Urinary bladder (tissue), 4 donors: ENCODE data around the gene KRTAP10-5. TPM values are rescaled to one million over a fixed set of nuclear protein-coding genes. Genes with fewer than 3 reads are reported as not detected.
"Not testable (repeated sequence)": the region's sequence is repeated elsewhere in the genome, so short reads cannot be mapped to it uniquely, and the experiment has no call there.

ENCODE experiments used
- DNase-seq: peaks from one replicate; pipeline ENCODE4 v3.0.0-alpha.2; 2015; ENCODE audit errors: extremely low spot score
- H3K27ac ChIP-seq: one replicate; pipeline ENCODE4 v1.5.1; 2013; ENCODE audit warnings: low read depth, mild to moderate bottlenecking, moderate library complexity
- H3K36me3 ChIP-seq: one replicate; pipeline ENCODE4 v1.6.1; 2013; ENCODE audit warnings: mild to moderate bottlenecking, moderate library complexity; ENCODE audit not compliant: insufficient read depth
- H3K4me1 ChIP-seq: one replicate; pipeline ENCODE4 v1.6.1; 2013; ENCODE audit warnings: mild to moderate bottlenecking, moderate library complexity; ENCODE audit not compliant: insufficient read depth
- H3K4me3 ChIP-seq: one replicate; pipeline ENCODE4 v1.5.1; 2013; ENCODE audit warnings: low read depth, low read length
- WGBS: extraction: QIAGEN DNeasy Blood & Tissue Kit; methylation state at CpG from one replicate; pipeline ENCODE4 v1.1.7; 2013; 5-methylcytosine and 5-hydroxymethylcytosine counted together
- polyA plus RNA-seq: library from polyadenylated mRNA; stranded (reverse); fragments of 200-250 nt; gene quantifications from one replicate; pipeline ENCODE4 v1.2.3, GENCODE V29; 2013
- total RNA-seq: library from RNA; depleted of rRNA; stranded (reverse); fragments of >200 nt; gene quantifications from one replicate; pipeline ENCODE4 v1.2.3, GENCODE V29; 2014
- donor health status: healthy with polysubstance abuse.
- donor health status: healthy.

The KRTAP10-5 gene
- total and polyA plus RNA-seq, 2 donors: not detected

DNA sequence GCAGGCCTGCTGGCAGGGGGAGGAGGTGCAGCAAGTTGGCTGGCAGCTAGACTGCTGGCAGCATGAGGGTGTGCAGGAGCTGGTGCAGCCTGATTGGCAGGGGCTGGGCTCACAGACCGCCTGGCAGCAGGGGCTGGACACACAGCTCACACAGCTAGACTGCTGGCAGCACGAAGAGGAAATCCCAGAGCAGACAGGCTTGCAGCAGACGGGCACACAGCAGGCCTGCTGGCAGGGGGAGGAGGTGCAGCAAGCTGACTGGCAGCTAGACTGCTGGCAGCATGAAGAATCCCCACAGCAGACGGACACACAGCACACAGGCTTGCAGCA lies 11.4 kb upstream of the KRTAP10-5 start:
- not testable (repeated sequence) for H3K4me3 ChIP-seq, DNase-seq, H3K4me1 ChIP-seq, H3K36me3 ChIP-seq, H3K27ac ChIP-seq
- WGBS: 37% methylated on average over 4 of the region's 4 CpGs

DNA sequence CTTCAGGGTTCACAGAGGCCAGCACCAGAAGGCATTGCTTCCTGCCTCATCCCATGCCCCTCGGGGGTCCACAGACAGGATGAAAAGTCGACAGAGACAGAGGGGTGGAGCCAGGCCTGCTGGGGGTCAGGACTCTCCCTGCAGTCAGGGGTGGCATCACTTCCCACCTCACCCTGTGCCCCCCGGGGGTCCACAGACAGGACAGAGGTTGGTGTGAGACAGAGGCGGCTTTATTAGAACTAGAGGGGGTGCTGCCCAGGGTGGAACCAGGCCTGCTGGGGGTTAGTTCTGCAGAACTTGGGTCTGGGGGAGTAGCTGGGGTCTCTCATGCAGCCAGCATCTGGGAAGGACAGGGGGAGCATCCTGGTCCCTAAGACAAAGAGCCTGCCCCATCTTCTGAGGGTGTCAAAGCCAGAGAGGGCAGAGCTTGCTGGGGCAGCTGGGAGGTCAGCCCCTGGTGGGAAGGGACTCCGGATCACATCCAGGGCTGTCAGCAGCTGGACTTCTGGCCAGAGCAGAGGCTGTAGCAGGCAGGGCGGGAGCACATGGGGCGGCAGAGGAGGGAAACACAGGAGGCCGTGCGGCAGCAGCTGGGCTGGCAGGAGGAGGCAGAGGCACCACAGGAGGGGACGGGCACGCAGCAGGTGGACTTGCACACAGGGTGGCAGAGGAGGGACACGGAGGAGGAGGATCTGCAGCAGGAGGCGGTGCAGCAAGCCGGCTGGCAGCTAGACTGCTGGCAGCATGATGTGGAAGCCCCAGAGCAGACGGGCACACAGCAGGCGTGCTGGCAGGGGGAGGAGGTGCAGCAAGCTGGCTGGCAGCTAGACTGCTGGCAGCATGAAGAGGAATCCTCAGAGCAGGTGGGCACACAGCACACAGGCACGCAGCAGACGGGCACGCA lies 10.7 kb upstream of the KRTAP10-5 start:
- H3K4me1 ChIP-seq, H3K36me3 ChIP-seq, H3K27ac ChIP-seq, DNase-seq, H3K4me3 ChIP-seq: not testable (repeated sequence)
- 57% methylated on average over 17 of the region's 19 CpGs for WGBS

DNA sequence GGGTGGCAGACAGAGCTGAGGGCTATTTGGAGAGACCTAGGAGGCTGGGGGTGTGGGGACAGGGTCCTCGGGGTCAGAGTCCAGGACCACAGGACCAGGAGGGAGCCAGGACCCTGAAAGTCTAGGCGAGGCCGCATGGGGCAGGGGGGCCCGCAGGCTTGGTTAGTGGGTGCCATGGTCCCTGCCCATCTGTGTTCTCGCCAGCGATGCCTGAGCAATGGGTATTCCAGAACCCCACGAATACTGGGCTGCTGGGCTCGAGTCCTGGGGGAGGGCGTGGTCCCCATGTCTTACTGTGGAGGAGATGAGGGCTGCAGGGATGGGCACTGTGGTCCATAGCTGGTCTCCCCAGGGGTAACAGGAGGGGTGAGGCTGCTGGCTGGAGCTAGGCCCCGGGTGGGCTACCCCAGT lies 9.9 kb upstream of the KRTAP10-5 start:
- no peak for DNase-seq
- WGBS: 83% methylated on average over 10 of the region's 10 CpGs
- Histone ChIP-seq H3K36me3 (no peaks in the 10 kb centered on the region), H3K4me3 (no peak overlapping the region), H3K4me1 (no peaks in the 10 kb centered on the region), H3K27ac (no peak overlapping the region)

DNA sequence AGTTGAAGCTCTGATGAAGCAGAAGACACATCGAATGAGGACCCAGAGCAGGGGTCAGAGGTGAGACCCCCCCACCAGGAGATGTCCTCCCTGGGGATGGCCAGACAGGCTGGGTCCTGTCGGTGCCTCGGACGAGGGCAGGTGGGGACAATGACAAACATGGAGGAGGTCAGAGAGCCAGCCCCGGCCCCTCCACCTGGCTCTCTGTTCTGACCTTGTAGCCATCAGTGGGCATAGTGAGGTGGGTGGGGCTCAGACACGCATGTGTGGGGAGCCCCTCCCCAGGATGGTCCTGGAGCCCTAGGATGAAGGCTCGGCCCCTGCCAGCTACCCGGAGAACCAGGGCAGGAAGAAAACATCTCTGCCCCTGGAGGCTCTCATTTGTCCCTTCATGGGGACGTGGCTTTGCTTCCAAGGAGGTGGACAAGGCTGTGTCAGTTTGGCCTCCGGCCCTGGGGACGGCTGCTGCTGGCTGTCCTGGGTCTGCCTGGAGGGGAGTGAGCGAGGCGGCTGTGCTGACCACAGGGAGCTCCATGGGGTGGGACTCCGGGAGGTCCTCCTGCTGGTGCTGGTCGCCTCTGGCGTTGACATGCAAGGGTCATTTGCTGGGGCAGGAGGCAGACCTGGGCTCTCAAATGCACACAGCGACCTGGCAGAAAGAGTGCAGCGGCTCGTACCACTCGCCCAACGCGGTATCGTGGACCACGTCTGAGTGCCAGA lies 9.3 kb upstream of the KRTAP10-5 start:
- no peaks in the 10 kb centered on the region for H3K4me1 ChIP-seq
- H3K27ac ChIP-seq: no peak overlapping the region
- no peak overlapping the region for H3K4me3 ChIP-seq
- no peak for DNase-seq
- WGBS: 81% methylated on average over 24 of the region's 24 CpGs
- H3K36me3 ChIP-seq: no peaks in the 10 kb centered on the region

DNA sequence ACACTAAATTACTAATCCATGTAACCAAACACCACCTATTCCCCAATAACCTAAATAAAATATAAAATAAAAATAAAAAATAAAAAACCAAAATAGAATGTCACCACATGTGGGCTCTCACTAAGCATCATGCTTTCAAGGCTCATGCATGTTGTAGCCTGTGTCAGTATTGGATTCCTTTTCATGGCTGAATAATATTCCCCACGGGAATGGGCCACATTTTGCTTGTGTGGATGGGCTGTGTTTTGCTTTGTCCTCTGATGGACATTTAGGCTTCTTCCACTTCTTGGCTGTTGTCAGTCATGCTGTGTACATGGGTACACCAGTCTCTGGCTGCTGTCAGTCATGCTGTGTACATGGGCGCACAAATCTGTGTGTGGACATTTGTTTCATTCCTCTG lies 8.7 kb upstream of the KRTAP10-5 start:
- Histone ChIP-seq H3K4me1 (no peaks in the 10 kb centered on the region), H3K36me3 (no peaks in the 10 kb centered on the region), H3K4me3 (no peak overlapping the region), H3K27ac (no peak overlapping the region)
- WGBS: 96% methylated on average over 2 of the region's 2 CpGs
- no peak for DNase-seq

DNA sequence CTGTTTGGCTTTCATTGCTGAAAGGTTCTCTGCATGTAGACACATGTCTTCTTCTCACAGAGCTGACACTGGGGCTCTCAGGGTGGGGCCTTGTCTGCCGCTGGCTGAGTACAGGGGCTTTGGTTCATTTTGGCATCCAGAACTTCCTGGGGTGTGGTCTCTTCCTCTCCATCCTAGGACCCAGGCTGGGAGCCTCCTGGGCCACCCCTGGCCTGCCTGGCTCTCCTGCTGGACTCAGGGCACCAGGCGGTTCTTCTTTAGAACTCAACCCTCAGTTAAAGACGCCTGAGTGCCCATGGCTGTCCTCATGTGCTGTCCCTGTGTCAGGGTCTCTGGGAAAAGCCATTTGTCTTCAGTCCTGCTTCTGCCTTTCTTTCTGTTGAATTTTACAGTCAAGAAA lies 5.5 kb upstream of the KRTAP10-5 start:
- DNase-seq: no peak
- no peaks in the 10 kb centered on the region for H3K4me1 ChIP-seq
- WGBS: 85% methylated on average over 3 of the region's 3 CpGs
- H3K27ac ChIP-seq: no peak overlapping the region
- H3K4me3 ChIP-seq: no peak overlapping the region
- no peaks in the 10 kb centered on the region for H3K36me3 ChIP-seq

DNA sequence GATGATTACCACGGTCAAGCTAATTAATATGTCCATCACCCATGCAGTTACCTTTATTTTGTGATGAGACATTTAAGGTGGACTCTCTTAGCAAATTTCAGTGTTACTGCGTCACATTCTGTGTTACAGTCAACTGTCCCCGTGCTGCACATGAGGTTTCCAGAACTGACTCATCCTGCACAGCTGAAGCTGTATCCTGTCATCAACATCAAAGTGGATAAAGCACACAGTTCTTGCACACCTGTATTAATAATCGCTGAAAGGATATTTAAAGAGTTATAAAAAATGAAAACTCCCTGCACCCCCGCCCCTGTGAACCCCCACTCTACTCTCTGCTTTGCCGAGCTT lies 3.4 kb upstream of the KRTAP10-5 start:
- WGBS: 50% methylated on average over 6 of the region's 6 CpGs
- H3K4me1 ChIP-seq: no peaks in the 10 kb centered on the region
- H3K27ac ChIP-seq: no peak overlapping the region
- DNase-seq: no peak
- no peak overlapping the region for H3K4me3 ChIP-seq
- H3K36me3 ChIP-seq: no peaks in the 10 kb centered on the region

DNA sequence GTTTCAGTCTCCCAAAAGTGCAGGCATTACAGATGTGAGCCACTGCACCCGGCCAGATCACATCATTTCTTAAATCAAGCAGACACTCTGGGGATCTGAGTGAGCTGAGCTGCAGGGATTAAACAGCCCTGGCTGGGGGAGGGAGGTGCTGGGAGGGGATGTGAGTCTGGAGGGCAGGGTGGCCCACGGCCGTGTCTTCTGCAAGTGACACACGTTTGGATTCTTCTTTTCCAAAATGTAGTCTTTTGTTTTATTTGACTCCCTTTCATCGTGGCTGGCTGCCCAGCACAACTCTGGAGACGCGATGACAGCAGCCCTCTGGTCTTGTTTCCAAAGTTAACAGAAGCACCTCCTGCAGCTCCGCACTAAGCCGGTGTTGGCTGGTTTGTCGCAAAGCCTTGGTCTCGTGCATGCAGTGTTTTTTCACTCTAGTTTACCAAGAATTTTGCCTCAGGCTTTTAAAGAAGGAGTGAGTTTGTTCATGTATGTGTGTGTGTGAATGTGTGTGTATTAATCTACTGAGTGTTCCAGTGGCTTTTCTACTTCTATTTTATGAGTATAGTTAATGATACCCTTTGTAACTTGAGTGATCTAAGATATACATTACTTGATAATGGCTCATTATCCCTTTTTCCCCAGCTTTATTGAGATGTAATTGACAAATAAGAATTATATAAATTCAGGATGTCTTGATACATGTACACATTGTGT lies 2.8 kb upstream of the KRTAP10-5 start:
- H3K4me1 ChIP-seq: no peaks in the 10 kb centered on the region
- 13% methylated on average over 11 of the region's 11 CpGs for WGBS
- peak; percentile 23 for DNase-seq
- H3K36me3 ChIP-seq: no peaks in the 10 kb centered on the region
- no peak overlapping the region for H3K4me3 ChIP-seq
- H3K27ac ChIP-seq: no peak overlapping the region

DNA sequence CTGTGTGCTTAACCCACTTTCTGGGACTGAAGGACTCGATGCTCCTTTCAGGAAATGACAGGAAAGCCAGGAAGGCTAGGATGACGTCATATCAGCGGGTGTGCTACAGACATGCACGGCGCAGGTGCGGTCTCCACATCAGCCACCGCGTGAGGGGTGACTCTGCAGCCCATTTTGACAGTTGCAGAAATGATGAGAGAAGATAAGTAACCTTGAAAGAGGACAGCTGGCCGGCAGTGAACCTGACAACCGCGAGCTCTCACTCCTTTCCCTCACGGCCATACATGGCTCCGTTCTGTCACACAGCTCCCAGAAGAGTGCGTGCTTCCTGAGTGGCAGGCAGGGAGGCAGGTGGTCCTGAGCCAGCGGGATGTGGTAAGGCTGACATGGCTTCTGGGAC lies 1.7 kb upstream of the KRTAP10-5 start:
- H3K4me1 ChIP-seq: no peaks in the 10 kb centered on the region
- no peak overlapping the region for H3K4me3 ChIP-seq
- 77% methylated on average over 15 of the region's 15 CpGs for WGBS
- H3K36me3 ChIP-seq: no peaks in the 10 kb centered on the region
- H3K27ac ChIP-seq: no peak overlapping the region
- DNase-seq: no peak

DNA sequence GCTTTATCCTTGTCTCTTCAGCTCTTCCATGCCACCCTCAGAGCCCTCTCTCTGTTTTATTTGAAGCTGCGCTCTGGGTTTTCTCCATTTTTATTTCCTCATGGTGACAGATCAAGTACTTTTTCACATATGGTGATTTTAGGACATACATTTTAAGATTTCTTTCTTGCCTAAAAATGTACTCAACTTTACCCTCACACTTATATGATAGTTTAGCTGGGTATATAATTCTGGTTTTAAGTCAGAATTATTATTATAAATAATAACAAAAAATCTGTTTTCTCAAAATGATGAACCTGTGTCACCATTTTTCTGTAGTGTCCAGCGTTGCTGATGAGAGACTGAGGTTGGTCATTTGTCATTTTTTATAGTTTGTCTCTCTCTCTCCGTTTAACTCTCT lies 754 bp upstream of the KRTAP10-5 start:
- H3K36me3 ChIP-seq: no peaks in the 10 kb centered on the region
- H3K4me1 ChIP-seq: no peaks in the 10 kb centered on the region
- no peak for DNase-seq
- WGBS: 83% methylated on average over 3 of the region's 3 CpGs
- no peak overlapping the region for H3K4me3 ChIP-seq
- no peak overlapping the region for H3K27ac ChIP-seq

DNA sequence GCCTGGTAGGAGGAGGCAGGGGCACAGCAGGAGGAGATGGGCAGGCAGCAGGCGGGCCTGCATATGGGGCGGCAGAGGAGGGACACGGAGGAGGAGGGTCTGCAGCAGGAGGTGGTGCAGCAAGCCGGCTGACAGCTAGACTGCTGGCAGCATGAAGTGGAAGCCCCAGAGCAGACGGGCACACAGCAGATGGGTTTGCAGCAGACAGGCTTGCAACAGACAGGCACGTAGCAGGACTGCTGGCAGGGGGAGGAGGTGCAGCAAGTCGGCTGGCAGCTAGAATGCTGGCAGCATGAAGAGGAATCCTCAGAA lies 615 bp downstream of the KRTAP10-5 start:
- no peak for DNase-seq
- WGBS: 76% methylated on average over 7 of the region's 7 CpGs
- Histone ChIP-seq H3K36me3 (no peaks in the 10 kb centered on the region), H3K4me3 (no peak overlapping the region), H3K27ac (no peak overlapping the region), H3K4me1 (no peaks in the 10 kb centered on the region)

DNA sequence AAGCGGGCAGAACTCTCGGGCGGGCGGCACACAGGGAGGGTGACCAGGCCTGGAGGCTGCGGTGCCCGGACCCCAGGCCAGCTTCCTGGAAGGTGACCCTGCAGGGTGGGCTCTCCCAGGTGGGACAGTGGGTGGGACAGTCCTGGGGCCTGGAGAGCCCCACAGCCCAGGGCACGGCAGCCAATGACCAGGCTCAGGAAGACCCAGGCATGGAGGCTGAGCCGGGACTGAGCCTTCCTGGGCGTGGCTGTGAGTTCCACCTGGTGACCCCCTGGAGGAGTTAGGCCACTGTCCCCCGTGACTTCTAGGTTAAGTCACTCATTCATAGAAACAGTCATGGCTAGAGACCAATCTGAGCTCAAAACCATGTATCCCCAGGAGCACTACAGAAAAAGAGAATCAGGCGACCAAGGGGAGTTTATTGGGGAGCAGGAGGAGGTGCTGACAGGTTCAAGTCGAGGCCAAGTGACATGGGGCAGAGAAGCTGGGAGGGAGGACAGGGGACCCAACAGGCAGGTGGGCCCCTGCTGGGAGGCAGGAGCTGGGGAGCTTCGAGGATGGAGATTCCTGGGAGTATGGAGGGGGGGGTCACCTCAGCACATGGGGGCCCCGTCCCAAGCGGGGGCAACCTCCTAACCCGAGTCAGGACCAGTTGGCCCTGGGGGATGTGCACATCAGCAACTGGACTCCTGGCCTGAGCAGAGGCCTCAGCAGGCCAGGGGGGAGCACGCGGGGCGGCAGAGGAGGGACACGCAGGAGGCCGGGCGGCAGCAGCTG lies 1.2 kb downstream of the KRTAP10-5 start:
- Histone ChIP-seq H3K4me1 (no peaks in the 10 kb centered on the region), H3K36me3 (no peaks in the 10 kb centered on the region), H3K27ac (no peak overlapping the region), H3K4me3 (no peak overlapping the region)
- DNase-seq: no peak
- WGBS: 73% methylated on average over 22 of the region's 22 CpGs

DNA sequence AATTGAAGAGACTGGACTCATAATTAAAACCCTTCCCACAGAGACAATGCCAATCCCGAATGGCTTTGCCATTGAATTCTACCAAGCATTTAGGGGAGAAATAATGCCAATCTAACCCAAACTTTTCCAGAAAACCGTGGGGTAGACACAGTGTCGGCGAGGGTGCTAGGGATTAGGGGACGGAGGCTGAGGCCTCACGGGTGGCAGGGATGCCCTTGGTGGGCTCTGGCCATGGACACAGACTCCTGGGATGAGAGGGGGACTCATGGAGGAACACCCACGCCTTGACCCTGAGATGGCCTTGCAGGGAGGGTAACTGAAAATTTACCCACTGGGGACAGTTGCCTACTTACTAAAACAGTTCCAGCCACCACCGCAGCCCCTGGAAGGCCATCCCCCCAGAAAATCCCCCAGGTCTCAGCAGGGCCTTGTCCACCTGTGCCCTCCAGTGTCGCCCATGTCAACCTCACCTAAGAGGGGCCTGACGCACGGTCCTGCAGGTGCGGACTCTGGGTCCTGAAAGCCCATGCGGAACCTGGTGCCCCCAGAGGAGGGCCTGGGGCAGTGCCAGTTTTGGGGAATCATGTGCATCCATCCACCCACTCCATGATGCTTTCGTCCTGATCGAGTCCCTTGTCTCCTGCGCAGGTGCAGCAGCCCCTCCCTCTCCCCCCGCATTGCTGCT lies 1.9 kb downstream of the KRTAP10-5 start:
- 94% methylated on average over 17 of the region's 17 CpGs for WGBS
- no peaks in the 10 kb centered on the region for H3K4me1 ChIP-seq
- H3K27ac ChIP-seq: no peak overlapping the region
- no peaks in the 10 kb centered on the region for H3K36me3 ChIP-seq
- DNase-seq: no peak
- H3K4me3 ChIP-seq: no peak overlapping the region
